Colonic mucosa (tissue), 4 donors: ENCODE measurements around the gene TIMP2. TPM values are rescaled to one million over a fixed set of nuclear protein-coding genes. Genes with fewer than 3 reads are reported as not detected.

Experiments
- DNase-seq: peaks from one replicate; pipeline ENCODE4 v3.0.0-alpha.2; 2020
- H3K27ac ChIP-seq: fragments of 200-600 bp; one replicate; pipeline ENCODE4 v1.8.0; 2021
- H3K27me3 ChIP-seq: fragments of 200-600 bp; one replicate; pipeline ENCODE4 v1.8.0; 2021
- H3K36me3 ChIP-seq: fragments of 200-600 bp; one replicate; pipeline ENCODE4 v1.8.0; 2021
- H3K4me1 ChIP-seq: fragments of 200-600 bp; one replicate; pipeline ENCODE4 v1.8.0; 2021; ENCODE audit warnings: mild to moderate bottlenecking
- H3K4me3 ChIP-seq: fragments of 200-600 bp; one replicate; pipeline ENCODE4 v1.8.0; 2021
- H3K9ac ChIP-seq, 2 donors: one replicate each; pipeline ENCODE4 v1.7.0; 2013; ENCODE audit warnings: control low read depth in 2 of 2, low read depth in 2 of 2, low read length in 2 of 2
- H3K9me3 ChIP-seq: fragments of 200-600 bp; one replicate; pipeline ENCODE4 v1.8.0; 2021
- intact Hi-C: fragments of 100-400 bp; cut with DNase I; formaldehyde crosslinking; loops from one replicate; pipeline ENCODE4 v1.14.1; 2022
- total RNA-seq, 2 donors: library from RNA; stranded (reverse); fragmentation: NEBNext Ultra II Directional in 1 of 2; extraction: Animal tissue kit (Norgen Biotek cat#: 25700) in 1 of 2; gene quantifications; one replicate each; pipeline ENCODE4 v1.2.1, GENCODE V29; 2021
- TF ChIP-seq, protein P1 (sequence below): fragments of 200-600 bp; IDR thresholded peaks from one replicate; pipeline ENCODE4 v1.8.0; 2022; ENCODE audit warnings: antibody characterized with exemption, mild to moderate bottlenecking
- donor health status: healthy.
- donor health status: DM: no; HTN: no; CAD: no.
- donor health status: DM: no; HTN: no; CAD: no.

Gene TIMP2
- total RNA-seq, 2 donors from 2014 or later = 42.8 to 86.1 TPM

DNA sequence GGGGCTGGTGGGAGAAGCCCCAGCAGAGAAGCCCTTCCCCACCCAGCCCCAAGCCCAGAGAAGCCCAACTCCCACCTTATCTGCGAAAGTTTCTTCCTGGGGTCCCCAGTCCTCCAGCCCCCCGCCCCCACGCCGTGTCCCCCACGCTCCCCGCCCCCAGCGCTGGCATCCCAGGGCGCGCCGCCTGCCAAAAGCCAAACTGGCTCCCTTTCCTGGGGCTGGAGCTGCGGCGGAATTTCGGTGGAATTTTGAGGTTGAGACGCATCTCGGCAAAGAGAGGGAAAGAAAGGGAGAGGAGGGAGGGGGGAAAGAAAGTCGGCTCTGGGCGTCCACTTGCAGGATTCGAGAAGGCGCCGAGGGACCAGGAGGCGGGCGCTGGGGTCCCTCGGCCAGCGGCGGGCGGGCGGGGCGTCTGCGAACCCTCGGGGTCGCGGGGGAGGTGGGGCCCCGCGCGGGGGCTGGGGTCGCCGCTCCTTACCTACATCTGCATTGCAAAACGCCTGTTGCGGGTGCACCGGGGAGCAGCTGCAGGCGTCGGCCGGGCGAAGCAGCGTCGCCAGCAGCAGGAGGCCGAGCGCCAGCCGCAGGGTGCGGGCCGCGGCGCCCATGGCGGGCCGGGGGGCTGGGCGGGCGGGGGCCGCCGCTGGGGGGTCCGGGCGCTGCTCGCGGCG, 571 bp downstream of the TIMP2 start:
- TF ChIP-seq, protein P1, sequence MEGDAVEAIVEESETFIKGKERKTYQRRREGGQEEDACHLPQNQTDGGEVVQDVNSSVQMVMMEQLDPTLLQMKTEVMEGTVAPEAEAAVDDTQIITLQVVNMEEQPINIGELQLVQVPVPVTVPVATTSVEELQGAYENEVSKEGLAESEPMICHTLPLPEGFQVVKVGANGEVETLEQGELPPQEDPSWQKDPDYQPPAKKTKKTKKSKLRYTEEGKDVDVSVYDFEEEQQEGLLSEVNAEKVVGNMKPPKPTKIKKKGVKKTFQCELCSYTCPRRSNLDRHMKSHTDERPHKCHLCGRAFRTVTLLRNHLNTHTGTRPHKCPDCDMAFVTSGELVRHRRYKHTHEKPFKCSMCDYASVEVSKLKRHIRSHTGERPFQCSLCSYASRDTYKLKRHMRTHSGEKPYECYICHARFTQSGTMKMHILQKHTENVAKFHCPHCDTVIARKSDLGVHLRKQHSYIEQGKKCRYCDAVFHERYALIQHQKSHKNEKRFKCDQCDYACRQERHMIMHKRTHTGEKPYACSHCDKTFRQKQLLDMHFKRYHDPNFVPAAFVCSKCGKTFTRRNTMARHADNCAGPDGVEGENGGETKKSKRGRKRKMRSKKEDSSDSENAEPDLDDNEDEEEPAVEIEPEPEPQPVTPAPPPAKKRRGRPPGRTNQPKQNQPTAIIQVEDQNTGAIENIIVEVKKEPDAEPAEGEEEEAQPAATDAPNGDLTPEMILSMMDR = no peak
- peaks cover 10% of the 10 kb centered on the region for H3K4me1 ChIP-seq
- H3K9me3 ChIP-seq = no peaks in the 10 kb centered on the region
- peak overlapping the region; percentile 58 for H3K4me3 ChIP-seq
- no peaks in the 10 kb centered on the region for H3K36me3 ChIP-seq
- no peaks in the 10 kb centered on the region for H3K27me3 ChIP-seq
- peak overlapping the region; percentile 78 to 81 for H3K9ac ChIP-seq
- DNase-seq = peak; percentile 32
- peak overlapping the region; percentile 74 for H3K27ac ChIP-seq
- intact Hi-C loops = loop anchor here (5.0 kb wide), 1 partner anchor 57 kb away; no protein-coding TSS in a partner anchor

DNA sequence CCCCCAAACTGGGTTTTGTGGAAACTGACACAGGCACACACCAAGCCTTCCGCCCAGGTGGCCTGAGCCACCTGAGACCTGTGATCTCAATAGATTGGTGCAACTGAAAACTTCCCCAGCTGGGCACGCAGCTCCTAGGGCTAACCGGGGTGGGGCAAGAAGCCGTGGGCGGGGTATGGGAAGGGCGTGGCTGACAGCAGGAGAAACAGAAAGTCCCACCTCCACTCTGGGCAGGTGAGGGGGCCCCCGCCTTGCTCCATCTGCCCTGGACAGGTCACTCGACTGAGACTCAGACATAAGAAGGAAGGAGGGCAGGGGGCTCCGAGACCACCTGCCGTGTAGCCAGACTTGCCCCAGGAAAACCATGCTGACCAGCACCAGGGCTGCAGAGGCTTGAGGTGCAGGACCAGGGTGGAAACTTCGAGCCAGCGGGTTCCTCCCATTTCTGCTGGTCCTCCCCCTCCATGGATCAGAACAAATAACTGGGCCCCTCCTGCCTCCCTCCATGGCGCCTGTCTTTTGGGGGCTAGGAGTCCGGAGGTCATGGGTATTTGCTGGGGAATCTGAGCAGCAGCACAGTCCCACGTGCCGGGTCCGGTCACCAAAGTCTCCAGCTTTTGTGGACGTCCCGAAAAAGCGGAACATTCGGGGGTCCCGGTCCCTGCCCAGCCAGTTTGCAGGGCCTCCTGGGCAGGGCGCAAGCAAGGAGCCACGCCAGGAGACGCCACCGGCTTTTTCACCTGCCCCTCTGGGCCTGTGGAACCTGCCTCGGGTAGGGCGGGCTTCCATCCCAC, 1.3 kb downstream of the TIMP2 start:
- Histone ChIP-seq H3K9me3 (no peaks in the 10 kb centered on the region), H3K4me1 (peaks cover 10% of the 10 kb centered on the region), H3K9ac (peak overlapping the region; percentile 78 to 81), H3K36me3 (no peaks in the 10 kb centered on the region), H3K27ac (peak overlapping the region; percentile 74), H3K4me3 (peak overlapping the region; percentile 58), H3K27me3 (no peaks in the 10 kb centered on the region)
- intact Hi-C loops = loop anchor here (5.0 kb wide), 1 partner anchor 57 kb away; no protein-coding TSS in a partner anchor
- DNase-seq = peak; percentile 94
- TF ChIP-seq, protein P1 = no peak

DNA sequence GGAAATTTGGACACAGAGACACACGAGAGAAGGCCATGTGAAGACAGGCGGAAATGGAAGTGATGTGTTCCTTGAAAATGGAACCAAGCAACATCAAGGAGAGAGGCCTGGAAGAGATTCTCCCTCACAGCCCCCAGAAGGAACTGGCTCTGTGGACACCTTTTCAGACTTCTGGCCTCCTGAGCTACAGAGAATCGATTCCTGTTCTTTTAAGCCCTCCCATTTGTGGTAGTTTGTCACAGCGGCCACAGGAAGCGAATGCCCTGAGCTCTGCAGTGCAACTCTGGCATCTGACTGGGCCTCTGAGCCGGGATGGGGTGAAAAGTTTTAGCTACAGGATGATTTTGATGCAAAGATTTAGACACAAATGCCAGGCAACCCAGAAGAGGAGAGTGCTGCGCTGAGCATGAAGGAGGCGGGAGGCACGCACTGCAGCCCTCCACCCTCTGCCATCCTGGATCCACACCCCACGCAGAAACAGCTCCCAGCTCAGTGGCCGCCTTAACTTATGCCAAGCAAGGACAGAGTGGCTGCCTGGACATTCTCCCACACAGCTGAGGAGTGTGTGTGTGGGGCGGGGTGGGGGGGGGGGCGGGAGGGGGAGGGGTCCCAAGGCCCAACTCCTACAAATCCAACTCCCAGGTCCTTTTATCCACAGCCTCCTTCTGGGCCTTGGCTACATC, 2.2 kb downstream of the TIMP2 start:
- Histone ChIP-seq H3K9me3 (no peaks in the 10 kb centered on the region), H3K27me3 (no peaks in the 10 kb centered on the region), H3K36me3 (no peaks in the 10 kb centered on the region), H3K27ac (peak overlapping the region; percentile 74), H3K9ac (peak overlapping the region in 1 of 2 donors; percentile 78), H3K4me3 (peak overlapping the region; percentile 58), H3K4me1 (peaks cover 10% of the 10 kb centered on the region)
- intact Hi-C loops = loop anchor here (5.0 kb wide), 1 partner anchor 56 kb away; no protein-coding TSS in a partner anchor
- DNase-seq = no peak
- TF ChIP-seq, protein P1 = no peak

DNA sequence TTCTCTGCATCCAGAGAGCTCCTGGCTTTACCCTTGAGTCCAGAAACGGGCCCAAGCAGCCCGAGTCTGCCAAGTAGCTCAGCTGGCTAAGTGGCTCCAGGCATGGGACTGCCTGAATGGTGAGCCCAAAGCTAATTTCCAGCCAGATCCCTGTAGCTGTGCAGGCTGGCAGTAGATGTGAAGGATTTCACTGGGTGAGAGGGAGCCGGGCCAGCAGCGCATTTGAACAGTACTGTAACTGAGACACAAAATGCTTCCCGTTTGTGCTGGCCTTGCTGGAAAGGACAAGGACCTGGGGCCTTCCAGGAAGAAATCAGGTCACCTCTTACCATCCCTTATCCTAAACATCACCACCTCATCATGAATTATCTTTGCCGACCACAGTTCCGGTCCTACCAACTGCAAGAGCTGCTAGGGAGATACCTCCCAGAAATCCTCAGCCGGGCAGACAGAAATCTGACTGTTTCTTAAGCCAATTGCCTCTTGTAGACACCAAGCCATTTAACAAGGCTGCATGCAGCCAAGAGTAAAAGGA, 3.7 kb downstream of the TIMP2 start:
- peaks cover 10% of the 10 kb centered on the region for H3K4me1 ChIP-seq
- TF ChIP-seq, protein P1 = no peak
- no peaks in the 10 kb centered on the region for H3K36me3 ChIP-seq
- H3K9ac ChIP-seq = peak overlapping the region in 1 of 2 donors; percentile 55
- H3K9me3 ChIP-seq = no peaks in the 10 kb centered on the region
- H3K4me3 ChIP-seq = no peak overlapping the region
- intact Hi-C loops = loop anchor here (5.0 kb wide), 1 partner anchor 54 kb away; no protein-coding TSS in a partner anchor
- no peak for DNase-seq
- no peak overlapping the region for H3K27ac ChIP-seq
- no peaks in the 10 kb centered on the region for H3K27me3 ChIP-seq

DNA sequence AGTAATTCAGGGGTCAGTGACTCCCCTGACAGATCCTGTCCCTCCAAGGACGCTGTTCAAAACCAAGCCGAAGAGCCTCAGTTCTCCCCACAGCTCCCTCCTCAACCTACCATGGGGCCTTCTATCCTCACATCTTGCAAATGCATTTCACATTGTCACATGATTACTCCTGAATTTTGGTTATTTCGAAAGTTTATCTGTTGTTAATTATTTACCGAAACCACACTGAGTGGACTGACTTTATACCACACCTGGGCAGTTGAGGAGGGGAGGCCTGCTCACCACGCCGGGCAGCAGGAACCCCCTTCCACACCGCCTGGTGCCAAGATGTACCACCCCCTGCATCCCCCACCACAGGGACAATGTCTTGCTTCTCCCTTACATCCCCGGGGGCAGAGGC, 4.7 kb downstream of the TIMP2 start:
- intact Hi-C loops = loop anchor here (5.0 kb wide), 1 partner anchor 53 kb away; no protein-coding TSS in a partner anchor
- no peaks in the 10 kb centered on the region for H3K9me3 ChIP-seq
- H3K4me3 ChIP-seq = no peak overlapping the region
- H3K4me1 ChIP-seq = peaks cover 10% of the 10 kb centered on the region
- DNase-seq = no peak
- no peaks in the 10 kb centered on the region for H3K36me3 ChIP-seq
- no peaks in the 10 kb centered on the region for H3K27me3 ChIP-seq
- H3K27ac ChIP-seq = no peak overlapping the region
- TF ChIP-seq, protein P1 = no peak
- H3K9ac ChIP-seq = no peak overlapping the region
